GM19395 (cell line): ENCODE measurements around the gene ARID4A.
"Not testable (repeated sequence)": the region's sequence is repeated elsewhere in the genome, so short reads cannot be mapped to it uniquely, and the experiment has no call there.

ENCODE experiments used
- ATAC-seq: cut with Tn5 transposase; IDR thresholded peaks from one replicate; pipeline ENCODE4 v1.9.1; 2021; ENCODE audit warnings: mild to moderate bottlenecking, moderate library complexity; ENCODE audit not compliant: unreplicated experiment

The ARID4A gene

DNA sequence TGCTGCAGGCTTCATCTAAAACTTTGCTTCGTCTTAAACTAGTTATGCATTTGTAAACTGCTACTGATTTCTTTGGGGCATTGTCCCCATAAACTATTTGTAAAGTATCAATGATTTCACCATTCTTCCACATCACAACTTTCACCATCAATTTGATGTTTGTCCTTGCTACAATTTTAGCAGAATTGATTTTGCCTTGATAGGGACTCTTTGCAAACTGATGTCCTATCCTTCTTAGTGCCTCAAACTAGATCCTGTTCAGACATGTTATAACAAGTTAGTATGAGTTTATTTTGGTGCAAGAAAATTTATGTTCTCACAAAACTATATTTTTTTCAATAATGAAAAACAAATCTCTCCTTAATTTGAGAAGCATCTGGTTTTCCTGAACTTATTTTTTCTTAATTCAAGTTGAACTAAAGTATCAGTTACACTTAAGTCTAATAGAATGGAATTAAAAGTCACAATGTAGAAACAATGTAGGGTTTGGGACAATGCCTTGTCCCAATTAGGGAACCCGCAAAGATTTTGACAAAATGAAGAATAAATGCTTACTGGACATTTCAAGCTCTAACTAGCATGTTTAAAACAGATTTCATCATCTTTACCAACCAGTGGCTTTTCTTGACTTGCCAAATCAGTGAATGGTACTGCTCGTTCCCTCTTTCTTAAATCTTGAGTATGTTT is 10.1 kb upstream of the ARID4A start:
- no peak for ATAC-seq

GRCh38 chr14:58291646-58292045 is 6.7 kb upstream of the ARID4A start:
- ATAC-seq = no peak

- ATAC-seq = no peak
Observed at GRCh38 chr14:58292187-58292586, 6.2 kb upstream of the ARID4A start.

- ATAC-seq = no peak
Observed at GRCh38 chr14:58294201-58294600, 4.2 kb upstream of the ARID4A start.

DNA sequence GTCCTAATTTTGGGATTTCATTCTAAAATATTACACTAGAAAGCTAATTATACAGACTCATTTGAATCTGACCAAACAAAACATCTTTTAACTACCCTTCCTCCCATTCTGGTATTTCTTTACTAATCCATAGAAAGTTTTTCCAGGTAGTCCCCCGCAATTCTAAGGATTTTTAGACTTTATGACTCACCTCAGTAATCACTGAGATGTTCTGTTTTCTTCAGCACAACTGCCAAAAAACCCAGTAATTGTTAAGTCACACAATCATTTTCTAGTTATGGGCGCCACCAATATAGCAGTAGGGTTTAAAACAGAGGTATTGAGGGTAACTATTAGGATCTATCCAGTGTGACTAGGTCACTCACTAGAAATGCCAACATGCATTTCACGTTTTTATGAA is 1.6 kb upstream of the ARID4A start:
- ATAC-seq = no peak

DNA sequence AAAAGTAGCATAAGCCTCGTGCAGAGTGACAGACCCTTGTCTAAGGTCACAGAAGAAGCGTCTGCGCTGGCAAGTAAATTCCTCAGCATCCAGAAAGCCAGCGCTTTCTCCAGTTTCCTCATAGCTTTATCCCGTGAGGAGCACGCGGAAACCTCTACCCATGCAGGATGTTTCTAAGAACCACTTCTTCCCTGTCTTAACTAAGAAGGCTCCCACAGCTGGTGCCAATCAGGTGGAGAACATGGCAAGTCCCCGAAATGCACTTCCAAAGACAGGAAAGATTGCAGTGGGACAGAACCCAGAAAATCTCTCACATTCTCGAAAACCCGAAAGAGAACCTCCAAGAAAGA is 968 bp upstream of the ARID4A start:
- peak; percentile 20 for ATAC-seq

GRCh38 chr14:58297762-58298476 is 436 bp upstream of the ARID4A start:
- ATAC-seq = peak; percentile 86

GRCh38 chr14:58299401-58300330 is 1.3 kb downstream of the ARID4A start:
- no peak for ATAC-seq

DNA sequence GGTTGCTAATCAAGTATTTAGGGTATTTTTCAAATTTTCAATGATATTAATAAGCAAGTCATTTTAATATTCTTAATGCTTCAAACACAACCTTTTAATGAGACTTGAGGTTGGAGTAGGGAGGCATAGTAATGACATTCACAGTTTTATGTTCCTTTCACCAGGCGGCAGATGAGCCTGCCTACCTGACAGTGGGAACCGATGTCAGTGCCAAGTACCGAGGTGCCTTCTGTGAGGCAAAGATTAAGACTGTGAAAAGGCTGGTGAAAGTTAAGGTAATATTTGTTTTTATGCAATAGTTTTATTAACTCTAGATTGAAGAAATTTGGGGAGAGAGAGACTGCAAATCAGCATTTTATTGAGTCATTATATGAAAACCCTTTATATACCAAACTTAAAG is 3.1 kb downstream of the ARID4A start:
- no peak for ATAC-seq

GRCh38 chr14:58305730-58306129 is 7.4 kb downstream of the ARID4A start:
- ATAC-seq = no peak

GRCh38 chr14:58307597-58308316 is 9.4 kb downstream of the ARID4A start:
- no peak for ATAC-seq

- no peak for ATAC-seq
Observed at GRCh38 chr14:58309086-58309485, 10.7 kb downstream of the ARID4A start.

GRCh38 chr14:58313699-58314098 is 15.3 kb downstream of the ARID4A start:
- ATAC-seq = no peak

DNA sequence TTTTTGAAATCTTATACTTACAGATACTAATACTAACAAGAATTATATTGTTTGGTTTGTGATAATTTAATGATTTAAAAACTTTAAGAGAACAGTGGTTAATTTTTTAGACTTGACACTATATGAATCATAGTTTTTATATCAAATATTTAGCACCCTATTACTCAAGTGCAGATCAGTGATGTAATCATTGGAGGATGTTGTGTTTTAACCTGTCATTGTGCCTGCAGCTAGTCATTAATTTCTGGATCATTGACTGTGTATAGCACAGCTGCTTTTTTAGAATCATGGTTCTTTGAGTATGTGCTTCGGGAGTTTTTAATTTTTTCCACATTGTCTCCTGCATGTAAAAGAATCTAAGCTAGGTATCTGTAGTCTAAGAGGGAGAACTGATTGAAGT is 17.3 kb downstream of the ARID4A start:
- no peak for ATAC-seq

DNA sequence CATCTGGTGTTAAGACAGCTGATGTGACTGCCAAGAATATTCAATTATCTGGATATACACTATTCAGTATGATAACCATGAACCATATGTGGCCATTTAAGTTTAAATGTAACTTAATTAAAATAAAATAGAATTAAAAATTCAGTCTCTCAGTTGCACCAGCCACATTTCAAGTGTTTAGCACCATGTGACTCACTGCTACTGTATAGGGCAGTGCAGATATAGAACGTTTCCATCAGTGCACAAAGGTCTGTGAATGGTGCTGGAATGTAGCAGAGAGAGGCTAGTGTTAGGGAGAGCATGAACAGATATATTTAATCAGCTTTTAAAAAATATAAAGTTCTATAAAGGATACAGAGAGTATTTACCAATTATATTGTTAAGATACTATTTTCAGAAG is 28.7 kb downstream of the ARID4A start:
- no peak for ATAC-seq

DNA sequence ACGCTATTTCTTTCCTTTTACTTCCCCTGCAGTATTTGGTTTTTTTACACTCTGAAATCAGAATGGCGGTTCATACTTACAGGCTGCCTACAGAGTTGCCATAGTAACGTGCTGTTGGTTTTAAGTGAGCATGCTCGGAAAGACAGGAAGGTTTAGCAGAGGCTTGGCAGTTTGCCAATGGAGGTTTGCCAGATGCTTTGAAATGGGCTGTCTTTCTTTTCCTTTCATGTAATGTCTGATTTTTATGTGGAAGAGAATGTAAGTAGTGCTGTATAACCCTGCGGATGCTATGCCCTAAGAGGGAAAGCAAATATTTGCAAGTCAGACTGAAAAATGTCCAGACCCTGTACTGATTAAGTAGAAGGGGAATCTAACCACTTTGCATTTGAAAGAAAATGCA is 32.8 kb downstream of the ARID4A start:
- peak; percentile 96 for ATAC-seq

DNA sequence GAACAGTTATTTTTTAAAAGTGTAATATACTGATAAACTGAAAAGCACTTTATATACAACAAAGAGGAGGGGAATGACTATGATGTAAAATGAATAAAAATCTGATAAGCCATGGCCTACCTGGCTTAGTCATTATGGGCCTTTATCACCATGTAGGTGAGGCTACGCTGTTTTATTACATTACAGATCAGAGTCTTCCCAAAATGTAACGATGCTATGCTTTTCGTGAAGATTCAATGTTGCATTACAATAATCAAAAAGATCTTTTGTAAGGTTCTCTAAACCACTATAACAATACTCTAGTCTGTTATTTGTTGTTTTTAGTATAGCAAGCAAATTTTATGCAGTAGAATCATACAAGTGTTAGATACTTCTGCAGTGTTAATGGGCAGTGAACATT is 34.2 kb downstream of the ARID4A start:
- ATAC-seq = no peak

DNA sequence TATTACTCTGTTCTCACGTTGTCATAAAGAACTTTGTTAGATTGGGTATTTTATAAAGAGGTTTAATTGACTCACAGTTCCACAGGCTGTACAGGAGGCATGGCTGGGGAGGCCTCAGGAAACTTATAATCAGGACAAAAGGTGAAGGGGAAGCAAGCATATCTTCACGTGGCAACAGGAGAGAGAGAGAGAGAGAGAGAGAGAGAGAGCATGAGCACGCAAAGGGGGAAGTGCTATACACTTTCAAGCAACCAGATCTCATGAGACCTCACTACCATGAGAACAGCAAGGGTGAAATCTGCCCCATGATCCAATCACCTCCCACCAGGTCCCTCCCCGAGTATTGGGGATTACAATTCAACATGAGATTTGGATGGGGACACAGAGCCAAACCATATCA is 41.3 kb downstream of the ARID4A start:
- not testable (repeated sequence) for ATAC-seq

- no peak for ATAC-seq
Observed at GRCh38 chr14:58341152-58341748, 42.9 kb downstream of the ARID4A start.

GRCh38 chr14:58343535-58343934 is 45.2 kb downstream of the ARID4A start:
- ATAC-seq = not testable (repeated sequence)
